ENCODE results near the gene PLXNA3. TPM values are rescaled to one million over a fixed set of nuclear protein-coding genes. Genes with fewer than 3 reads are reported as not detected.

PLXNA3 gene
- total RNA-seq, 2 donors from 2014 or later = 52.6 to 68.8 TPM

DNA sequence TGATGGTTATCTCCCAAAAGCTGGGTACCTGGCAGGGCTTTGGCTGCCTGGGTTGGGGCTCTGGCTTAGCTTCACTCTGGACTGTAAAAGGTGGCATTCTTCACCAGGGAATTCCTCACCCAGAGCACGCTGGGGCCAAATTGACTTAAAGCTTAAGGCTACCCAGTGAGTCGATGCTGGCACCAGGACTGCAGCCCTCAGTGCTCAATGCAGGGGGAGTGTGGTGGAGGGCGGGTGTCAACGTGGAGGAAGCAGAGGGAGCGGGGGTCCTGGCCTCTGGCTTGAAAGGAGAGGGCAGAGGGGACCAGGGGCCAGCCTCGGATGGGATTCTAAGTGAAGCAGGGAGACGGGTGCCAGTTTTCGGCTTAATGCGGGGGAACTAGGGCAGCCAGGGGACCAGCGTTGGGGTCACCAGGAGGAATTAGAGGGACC lies 14.6 kb upstream of the PLXNA3 start:
- peak overlapping the region; percentile 83 for H3K27ac Mint-ChIP-seq
- peak overlapping the region; percentile 60 for H3K4me3 Mint-ChIP-seq
- no peak overlapping the region for H3K9ac ChIP-seq (ENCODE audit: extremely low read depth, low read length, poor library complexity, severe bottlenecking)
- H3K27ac ChIP-seq (ENCODE audit: low read depth, low read length) = peak overlapping the region; percentile 70
- H3K4me1 ChIP-seq (ENCODE audit: control insufficient read depth, insufficient read depth, low read length) = no peaks in the 10 kb centered on the region
- no peaks in the 10 kb centered on the region for H3K4me1 Mint-ChIP-seq
- H3K27me3 Mint-ChIP-seq (ENCODE audit: insufficient read depth) = no peaks in the 10 kb centered on the region
- DNase-seq = peak; percentile 65
- H3K9me3 Mint-ChIP-seq = peaks cover 70% of the 10 kb centered on the region
- TF ChIP-seq, protein P1, sequence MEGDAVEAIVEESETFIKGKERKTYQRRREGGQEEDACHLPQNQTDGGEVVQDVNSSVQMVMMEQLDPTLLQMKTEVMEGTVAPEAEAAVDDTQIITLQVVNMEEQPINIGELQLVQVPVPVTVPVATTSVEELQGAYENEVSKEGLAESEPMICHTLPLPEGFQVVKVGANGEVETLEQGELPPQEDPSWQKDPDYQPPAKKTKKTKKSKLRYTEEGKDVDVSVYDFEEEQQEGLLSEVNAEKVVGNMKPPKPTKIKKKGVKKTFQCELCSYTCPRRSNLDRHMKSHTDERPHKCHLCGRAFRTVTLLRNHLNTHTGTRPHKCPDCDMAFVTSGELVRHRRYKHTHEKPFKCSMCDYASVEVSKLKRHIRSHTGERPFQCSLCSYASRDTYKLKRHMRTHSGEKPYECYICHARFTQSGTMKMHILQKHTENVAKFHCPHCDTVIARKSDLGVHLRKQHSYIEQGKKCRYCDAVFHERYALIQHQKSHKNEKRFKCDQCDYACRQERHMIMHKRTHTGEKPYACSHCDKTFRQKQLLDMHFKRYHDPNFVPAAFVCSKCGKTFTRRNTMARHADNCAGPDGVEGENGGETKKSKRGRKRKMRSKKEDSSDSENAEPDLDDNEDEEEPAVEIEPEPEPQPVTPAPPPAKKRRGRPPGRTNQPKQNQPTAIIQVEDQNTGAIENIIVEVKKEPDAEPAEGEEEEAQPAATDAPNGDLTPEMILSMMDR (conservative IDR thresholded peaks at IDR 0.05) = no peak
- 40% methylated on average over 10 of the region's 10 CpGs; no CpG with 5 or more reads in 1 of the 2 experiments for WGBS, 2 experiments (ENCODE audit: insufficient coverage in 1 of 2, insufficient read length in 1 of 2)
- H3K9me3 ChIP-seq (ENCODE audit: control insufficient read depth, low read length) = no peaks in the 10 kb centered on the region
- H3K36me3 ChIP-seq (ENCODE audit: control insufficient read depth, insufficient read depth, low read length) = peaks cover 29% of the 10 kb centered on the region
- H3K36me3 Mint-ChIP-seq (ENCODE audit: low read depth) = peaks cover 24% of the 10 kb centered on the region
- H3K27me3 ChIP-seq (ENCODE audit: control insufficient read depth, insufficient read depth, low read length, poor library complexity, severe bottlenecking) = no peaks in the 10 kb centered on the region
- H3K4me3 ChIP-seq (ENCODE audit: low read length) = no peak overlapping the region

DNA sequence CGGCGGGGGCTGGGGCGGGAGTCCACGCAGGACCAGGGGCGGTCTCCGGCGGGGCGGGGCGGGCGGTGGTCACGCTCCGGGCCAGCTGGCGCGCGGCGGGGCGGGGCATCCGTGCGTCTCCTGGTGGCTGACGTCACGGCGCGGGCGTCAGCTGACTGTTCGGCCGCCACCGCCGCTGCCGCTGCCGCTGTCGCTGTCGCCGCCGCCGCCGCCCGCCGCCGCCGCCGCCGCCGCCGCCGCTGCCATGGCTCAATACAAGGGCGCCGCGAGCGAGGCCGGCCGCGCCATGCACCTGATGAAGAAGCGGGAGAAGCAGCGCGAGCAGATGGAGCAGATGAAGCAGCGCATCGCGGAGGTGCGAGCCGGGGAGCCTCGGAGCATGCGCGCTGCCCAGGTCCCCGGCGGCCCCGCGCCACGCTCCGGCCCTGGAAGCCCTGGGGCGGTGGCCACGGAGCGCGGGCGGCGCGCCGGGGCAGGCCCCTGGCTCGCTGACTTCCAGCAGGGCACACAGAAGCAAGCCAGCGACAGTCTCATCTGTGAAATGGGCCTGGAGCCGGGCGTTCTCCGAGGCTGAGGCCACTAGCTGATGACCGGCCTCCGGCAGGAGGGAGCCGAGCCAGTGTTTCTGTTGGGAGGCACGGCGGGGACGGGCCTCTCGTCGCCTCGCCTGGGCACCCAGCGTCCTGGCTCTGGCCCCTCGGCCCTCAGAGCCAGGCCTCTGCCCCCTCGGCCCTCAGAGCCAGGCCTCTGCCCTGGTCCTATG lies 13.9 kb upstream of the PLXNA3 start, which contains the start of gene FAM50A:
FAM50A (plus strand) TSS at position 150 of the 763 bp plus-strand sequence; CDS start at position 245, 95 bp downstream.
- no peaks in the 10 kb centered on the region for H3K27me3 Mint-ChIP-seq (ENCODE audit: insufficient read depth)
- H3K4me1 Mint-ChIP-seq = no peaks in the 10 kb centered on the region
- TF ChIP-seq, protein P1 (conservative IDR thresholded peaks at IDR 0.05) = no peak
- H3K27ac Mint-ChIP-seq = peak within 1 kb of the TSS; percentile 83
- WGBS, 2 experiments (ENCODE audit: insufficient coverage in 1 of 2, insufficient read length in 1 of 2) = 2 to 7% methylated on average over 9 to 85 of the region's 94 CpGs
- H3K36me3 ChIP-seq (ENCODE audit: control insufficient read depth, insufficient read depth, low read length) = peaks cover 26% of the 10 kb centered on the region
- H3K9me3 ChIP-seq (ENCODE audit: control insufficient read depth, low read length) = no peaks in the 10 kb centered on the region
- no peaks in the 10 kb centered on the region for H3K27me3 ChIP-seq (ENCODE audit: control insufficient read depth, insufficient read depth, low read length, poor library complexity, severe bottlenecking)
- no peaks in the 10 kb centered on the region for H3K4me1 ChIP-seq (ENCODE audit: control insufficient read depth, insufficient read depth, low read length)
- H3K4me3 ChIP-seq (ENCODE audit: low read length) = peak within 1 kb of the TSS; percentile 75
- H3K36me3 Mint-ChIP-seq (ENCODE audit: low read depth) = peaks cover 21% of the 10 kb centered on the region
- peak; percentile 75 for DNase-seq
- H3K27ac ChIP-seq (ENCODE audit: low read depth, low read length) = peak within 1 kb of the TSS; percentile 70
- H3K9ac ChIP-seq (ENCODE audit: extremely low read depth, low read length, poor library complexity, severe bottlenecking) = no peak within 1 kb of the TSS
- H3K4me3 Mint-ChIP-seq = peak within 1 kb of the TSS; percentile 60
- peaks cover 71% of the 10 kb centered on the region for H3K9me3 Mint-ChIP-seq

DNA sequence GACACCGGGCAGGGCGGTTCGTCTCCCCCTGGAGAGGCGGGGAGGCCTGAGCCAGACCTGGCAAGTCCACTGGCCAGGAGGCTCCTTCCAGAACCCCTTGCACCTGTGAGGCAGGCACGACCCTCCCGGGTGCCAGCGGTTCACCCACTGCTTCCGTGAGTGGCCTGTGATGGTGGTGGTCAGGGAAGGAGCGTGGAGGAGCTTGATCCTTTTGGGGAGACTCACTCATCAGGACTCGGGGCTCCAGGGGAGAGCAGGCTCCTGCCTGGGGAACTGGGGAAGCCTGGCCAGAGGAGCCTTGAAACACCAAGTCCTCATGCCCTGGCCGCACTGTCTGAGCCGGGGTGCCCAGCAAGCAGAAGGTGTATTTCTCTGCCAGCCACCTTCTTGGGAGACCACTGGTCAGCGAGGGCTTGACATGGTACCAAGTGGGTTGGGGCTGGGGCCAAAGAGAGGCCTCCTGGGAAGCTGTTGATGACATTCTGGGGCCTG lies 13.3 kb upstream of the PLXNA3 start:
- Histone ChIP-seq H3K27ac (ENCODE audit: low read depth, low read length) (no peak overlapping the region), H3K4me1 (ENCODE audit: control insufficient read depth, insufficient read depth, low read length) (no peaks in the 10 kb centered on the region), H3K36me3 (ENCODE audit: control insufficient read depth, insufficient read depth, low read length) (peaks cover 25% of the 10 kb centered on the region), H3K9me3 (ENCODE audit: control insufficient read depth, low read length) (no peaks in the 10 kb centered on the region), H3K4me3 (ENCODE audit: low read length) (peak overlapping the region; percentile 75), H3K27me3 (ENCODE audit: control insufficient read depth, insufficient read depth, low read length, poor library complexity, severe bottlenecking) (no peaks in the 10 kb centered on the region), H3K9ac (ENCODE audit: extremely low read depth, low read length, poor library complexity, severe bottlenecking) (no peak overlapping the region)
- peaks cover 21% of the 10 kb centered on the region for H3K36me3 Mint-ChIP-seq (ENCODE audit: low read depth)
- 68% methylated on average over 13 of the region's 13 CpGs; no CpG with 5 or more reads in 1 of the 2 experiments for WGBS, 2 experiments (ENCODE audit: insufficient coverage in 1 of 2, insufficient read length in 1 of 2)
- DNase-seq = no peak
- peak overlapping the region; percentile 60 for H3K4me3 Mint-ChIP-seq
- TF ChIP-seq, protein P1 (conservative IDR thresholded peaks at IDR 0.05) = no peak
- H3K4me1 Mint-ChIP-seq = no peaks in the 10 kb centered on the region
- H3K9me3 Mint-ChIP-seq = peaks cover 67% of the 10 kb centered on the region
- no peaks in the 10 kb centered on the region for H3K27me3 Mint-ChIP-seq (ENCODE audit: insufficient read depth)
- no peak overlapping the region for H3K27ac Mint-ChIP-seq

Measured in endodermal cell (in vitro differentiated cells).